HG03039 (cell line): ENCODE results near the gene PPP1R14D.
"Not testable (repeated sequence)": the region's sequence is repeated elsewhere in the genome, so short reads cannot be mapped to it uniquely, and the experiment has no call there.

ENCODE experiments used
- ATAC-seq: cut with Tn5 transposase; IDR thresholded peaks from one replicate; pipeline ENCODE4 v1.9.1; 2021; ENCODE audit warnings: mild to moderate bottlenecking, moderate library complexity; ENCODE audit not compliant: unreplicated experiment

PPP1R14D gene

GRCh38 chr15:40828447-40829036 lies at the start of gene PPP1R14D:
Gene PPP1R14D (minus strand): TSS chr15:40828708. CDS start chr15:40828641, 67 bp downstream.
- ATAC-seq = no peak

- ATAC-seq = no peak
Measured at GRCh38 chr15:40877694-40878093, 49.2 kb upstream of the PPP1R14D start.

GRCh38 chr15:40875991-40876730 lies 47.7 kb upstream of the PPP1R14D start:
- ATAC-seq = no peak

- ATAC-seq = peak; percentile 43
Measured at GRCh38 chr15:40873694-40874561, 45.4 kb upstream of the PPP1R14D start, which contains the start of gene RHOV. Gene RHOV (minus strand): TSS chr15:40874234. CDS start chr15:40874139, 95 bp downstream.

- no peak for ATAC-seq
Measured at GRCh38 chr15:40872791-40873693, 44.5 kb upstream of the PPP1R14D start.

- no peak for ATAC-seq
Measured at GRCh38 chr15:40871749-40872617, 43.5 kb upstream of the PPP1R14D start.

GRCh38 chr15:40870716-40871115 lies 42.2 kb upstream of the PPP1R14D start:
- ATAC-seq = no peak

GRCh38 chr15:40869686-40870085 lies 41.2 kb upstream of the PPP1R14D start:
- ATAC-seq = no peak

GRCh38 chr15:40867199-40867598 lies 38.7 kb upstream of the PPP1R14D start:
- ATAC-seq = no peak

- ATAC-seq = no peak
Measured at GRCh38 chr15:40863660-40864270, 35.3 kb upstream of the PPP1R14D start.

GRCh38 chr15:40861147-40861546 lies 32.6 kb upstream of the PPP1R14D start:
- not testable (repeated sequence) for ATAC-seq

GRCh38 chr15:40859206-40859851 lies 30.8 kb upstream of the PPP1R14D start:
- ATAC-seq = no peak

GRCh38 chr15:40858706-40859105 lies 30.2 kb upstream of the PPP1R14D start:
- ATAC-seq = no peak

GRCh38 chr15:40857601-40858341 lies 29.3 kb upstream of the PPP1R14D start:
- peak; percentile 58 for ATAC-seq

GRCh38 chr15:40856746-40857145 lies 28.2 kb upstream of the PPP1R14D start:
- ATAC-seq = no peak

- ATAC-seq = no peak
Measured at GRCh38 chr15:40855706-40856234, 27.3 kb upstream of the PPP1R14D start.

- no peak for ATAC-seq
Measured at GRCh38 chr15:40854161-40854560, 25.7 kb upstream of the PPP1R14D start.
